Nephron (organoid): ENCODE results near the gene LRP8.

Source experiments
- H3K27ac Mint-ChIP-seq, 3 experiments: 2 replicates each; pipeline ENCODE4 v1.8.0; 2020; ENCODE audit warnings: mixed read lengths in 3 of 3, mild to moderate bottlenecking in 2 of 3, moderate library complexity in 1 of 3
- H3K27me3 Mint-ChIP-seq: 2 replicates; pipeline ENCODE4 v1.8.0; 2021; ENCODE audit warnings: low read depth, mild to moderate bottlenecking, moderate library complexity, mixed read lengths
- H3K36me3 Mint-ChIP-seq: 2 replicates; pipeline ENCODE4 v1.8.0; 2020; ENCODE audit warnings: low read depth, mixed read lengths
- H3K4me1 Mint-ChIP-seq: 2 replicates; pipeline ENCODE4 v1.8.0; 2020; ENCODE audit warnings: mixed read lengths
- H3K4me3 Mint-ChIP-seq, 3 experiments: 2 replicates each; pipeline ENCODE4 v1.8.0; 2020; ENCODE audit warnings: mild to moderate bottlenecking in 3 of 3, mixed read lengths in 3 of 3, moderate library complexity in 2 of 3
- H3K9me3 Mint-ChIP-seq: 2 replicates; pipeline ENCODE4 v1.8.0; 2020; ENCODE audit warnings: mixed read lengths
- TF ChIP-seq, protein P1 (sequence below), 3 experiments: fragments of 200-600 bp; sonication (generic); IDR thresholded peaks; one replicate each; pipeline ENCODE4 v1.5.0; 2021; ENCODE audit warnings: antibody characterized with exemption in 3 of 3; ENCODE audit not compliant: unreplicated experiment in 3 of 3

The LRP8 gene

GRCh38 chr1:53265581-53265980 is 62.3 kb downstream of the LRP8 start:
- Mint-ChIP-seq H3K9me3 (no peaks in the 10 kb centered on the region), H3K36me3 (peaks cover 20% of the 10 kb centered on the region), H3K4me1 (no peaks in the 10 kb centered on the region), H3K27me3 (no peaks in the 10 kb centered on the region), H3K4me3 (no peak overlapping the region), H3K27ac (no peak overlapping the region)
- TF ChIP-seq, protein P1, sequence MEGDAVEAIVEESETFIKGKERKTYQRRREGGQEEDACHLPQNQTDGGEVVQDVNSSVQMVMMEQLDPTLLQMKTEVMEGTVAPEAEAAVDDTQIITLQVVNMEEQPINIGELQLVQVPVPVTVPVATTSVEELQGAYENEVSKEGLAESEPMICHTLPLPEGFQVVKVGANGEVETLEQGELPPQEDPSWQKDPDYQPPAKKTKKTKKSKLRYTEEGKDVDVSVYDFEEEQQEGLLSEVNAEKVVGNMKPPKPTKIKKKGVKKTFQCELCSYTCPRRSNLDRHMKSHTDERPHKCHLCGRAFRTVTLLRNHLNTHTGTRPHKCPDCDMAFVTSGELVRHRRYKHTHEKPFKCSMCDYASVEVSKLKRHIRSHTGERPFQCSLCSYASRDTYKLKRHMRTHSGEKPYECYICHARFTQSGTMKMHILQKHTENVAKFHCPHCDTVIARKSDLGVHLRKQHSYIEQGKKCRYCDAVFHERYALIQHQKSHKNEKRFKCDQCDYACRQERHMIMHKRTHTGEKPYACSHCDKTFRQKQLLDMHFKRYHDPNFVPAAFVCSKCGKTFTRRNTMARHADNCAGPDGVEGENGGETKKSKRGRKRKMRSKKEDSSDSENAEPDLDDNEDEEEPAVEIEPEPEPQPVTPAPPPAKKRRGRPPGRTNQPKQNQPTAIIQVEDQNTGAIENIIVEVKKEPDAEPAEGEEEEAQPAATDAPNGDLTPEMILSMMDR (IDR thresholded peaks at IDR 0.05; ENCODE audit: unreplicated experiment in 3 of 3): no peak

DNA sequence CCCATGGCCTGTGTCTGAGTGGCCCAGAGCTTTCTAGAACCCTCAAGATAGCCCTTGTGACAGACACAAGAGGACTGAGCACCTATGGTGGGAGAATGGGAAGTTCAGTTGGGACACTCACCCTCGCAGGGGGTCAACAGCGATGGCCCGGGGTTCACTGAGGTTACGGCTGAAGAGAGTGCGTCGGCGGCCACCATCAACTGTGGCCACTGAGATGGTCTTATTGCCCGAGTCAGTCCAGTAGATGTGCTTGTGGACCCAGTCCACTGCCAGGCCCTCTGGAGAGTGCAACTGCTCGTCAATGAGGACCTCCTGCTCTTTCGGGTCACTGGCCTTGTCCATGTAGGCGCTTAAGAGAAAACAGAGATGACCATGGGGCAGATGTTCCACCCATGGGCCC is 63.8 kb downstream of the LRP8 start:
- no peak overlapping the region for H3K4me3 Mint-ChIP-seq
- H3K9me3 Mint-ChIP-seq: no peaks in the 10 kb centered on the region
- H3K27me3 Mint-ChIP-seq: no peaks in the 10 kb centered on the region
- no peak overlapping the region for H3K27ac Mint-ChIP-seq
- no peaks in the 10 kb centered on the region for H3K4me1 Mint-ChIP-seq
- TF ChIP-seq, protein P1 (IDR thresholded peaks at IDR 0.05; ENCODE audit: unreplicated experiment in 3 of 3): no peak
- H3K36me3 Mint-ChIP-seq: peaks cover 13% of the 10 kb centered on the region

DNA sequence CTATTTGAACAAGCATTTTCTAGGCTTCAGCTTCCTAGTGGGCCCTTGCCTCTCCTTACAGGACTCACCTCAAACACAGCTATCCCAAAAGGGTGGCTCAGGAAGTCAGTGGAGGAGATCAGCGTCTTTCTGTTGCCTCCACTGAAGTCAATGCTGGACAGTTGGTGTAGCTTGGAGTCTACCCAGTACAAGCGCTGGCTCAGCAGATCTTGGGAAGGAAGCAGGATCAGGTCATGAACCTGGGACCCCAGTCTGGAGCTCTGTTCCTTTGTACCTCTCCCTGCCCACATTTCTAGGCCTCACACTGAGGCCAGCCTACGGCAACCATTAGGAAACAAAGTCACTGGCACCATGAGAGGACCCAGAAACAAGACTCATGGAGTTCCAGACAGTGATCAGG is 65.9 kb downstream of the LRP8 start:
- Mint-ChIP-seq H3K36me3 (peaks cover 13% of the 10 kb centered on the region), H3K27ac (no peak overlapping the region), H3K9me3 (no peaks in the 10 kb centered on the region), H3K4me1 (no peaks in the 10 kb centered on the region), H3K27me3 (no peaks in the 10 kb centered on the region), H3K4me3 (no peak overlapping the region)
- TF ChIP-seq, protein P1 (IDR thresholded peaks at IDR 0.05; ENCODE audit: unreplicated experiment in 3 of 3): no peak

- H3K4me3 Mint-ChIP-seq: no peak overlapping the region
- TF ChIP-seq, protein P1 (IDR thresholded peaks at IDR 0.05; ENCODE audit: unreplicated experiment in 3 of 3): no peak
- no peaks in the 10 kb centered on the region for H3K4me1 Mint-ChIP-seq
- no peak overlapping the region for H3K27ac Mint-ChIP-seq
- H3K36me3 Mint-ChIP-seq: peaks cover 13% of the 10 kb centered on the region
- no peaks in the 10 kb centered on the region for H3K27me3 Mint-ChIP-seq
- no peaks in the 10 kb centered on the region for H3K9me3 Mint-ChIP-seq
These were observed 67.1 kb downstream of the LRP8 start for GRCh38 chr1:53260631-53261247.

- Mint-ChIP-seq H3K4me1 (no peaks in the 10 kb centered on the region), H3K9me3 (no peaks in the 10 kb centered on the region), H3K27ac (no peak overlapping the region), H3K27me3 (no peaks in the 10 kb centered on the region), H3K36me3 (peaks cover 8% of the 10 kb centered on the region), H3K4me3 (no peak overlapping the region)
- TF ChIP-seq, protein P1 (IDR thresholded peaks at IDR 0.05; ENCODE audit: unreplicated experiment in 3 of 3): no peak
These were observed 67.9 kb downstream of the LRP8 start for GRCh38 chr1:53259932-53260331.

- peak overlapping the region in 1 of 3 experiments; percentile 51 for H3K27ac Mint-ChIP-seq
- no peaks in the 10 kb centered on the region for H3K9me3 Mint-ChIP-seq
- TF ChIP-seq, protein P1 (IDR thresholded peaks at IDR 0.05; ENCODE audit: unreplicated experiment in 3 of 3): no peak
- peaks cover 6% of the 10 kb centered on the region for H3K36me3 Mint-ChIP-seq
- H3K4me1 Mint-ChIP-seq: no peaks in the 10 kb centered on the region
- H3K27me3 Mint-ChIP-seq: no peaks in the 10 kb centered on the region
- H3K4me3 Mint-ChIP-seq: no peak overlapping the region
These were observed 69.7 kb downstream of the LRP8 start for GRCh38 chr1:53258216-53258615.
